Muscle layer of colon (tissue), 2 donors: ENCODE results near the gene MOG.

Source experiments
- H3K27ac ChIP-seq: one replicate; pipeline ENCODE4 v1.7.0; 2013; ENCODE audit warnings: low read depth, mild to moderate bottlenecking, low read length, moderate library complexity
- H3K27me3 ChIP-seq, 2 donors: one replicate each; pipeline ENCODE4 v1.7.0; 2013; ENCODE audit warnings: low read length in 2 of 2, mild to moderate bottlenecking in 2 of 2; ENCODE audit not compliant: insufficient read depth in 2 of 2, control insufficient read depth in 1 of 2
- H3K36me3 ChIP-seq: one replicate; pipeline ENCODE4 v1.7.0; 2013; ENCODE audit warnings: mild to moderate bottlenecking, low read length; ENCODE audit not compliant: insufficient read depth
- H3K4me1 ChIP-seq: one replicate; pipeline ENCODE4 v1.7.0; 2013; ENCODE audit warnings: mild to moderate bottlenecking, low read length; ENCODE audit not compliant: insufficient read depth
- H3K4me3 ChIP-seq, 2 donors: one replicate each; pipeline ENCODE4 v1.7.0; 2013; ENCODE audit warnings: low read length in 2 of 2, low read depth in 1 of 2, mild to moderate bottlenecking in 1 of 2, moderate library complexity in 1 of 2
- H3K9ac ChIP-seq: one replicate; pipeline ENCODE4 v1.7.0; 2013; ENCODE audit warnings: low read length
- H3K9me3 ChIP-seq: one replicate; pipeline ENCODE4 v1.7.0; 2013; ENCODE audit warnings: mild to moderate bottlenecking, low read length
- donor health status: abdominal sarcoma.
- donor health status: Adenocarcinoma of cecum.

MOG gene

GRCh38 chr6:29628419-29629281 is 28.2 kb upstream of the MOG start:
- Histone ChIP-seq H3K4me3 (peak overlapping the region; percentile 65 to 84), H3K9ac (peak overlapping the region; percentile 58), H3K9me3 (no peaks in the 10 kb centered on the region)

GRCh38 chr6:29629571-29629970 is 27.3 kb upstream of the MOG start:
- Histone ChIP-seq H3K9ac (no peak overlapping the region), H3K9me3 (no peaks in the 10 kb centered on the region), H3K4me1 (peaks cover 19% of the 10 kb centered on the region), H3K27me3 (no peaks in the 10 kb centered on the region), H3K27ac (no peak overlapping the region), H3K36me3 (no peaks in the 10 kb centered on the region), H3K4me3 (no peak overlapping the region)

More at GRCh38 chr6:29628419-29629281, 28.2 kb upstream of the MOG start:
- Histone ChIP-seq H3K27me3 (no peaks in the 10 kb centered on the region), H3K27ac (no peak overlapping the region), H3K4me1 (peaks cover 18% of the 10 kb centered on the region), H3K36me3 (peaks cover 6% of the 10 kb centered on the region)

GRCh38 chr6:29630315-29630714 is 26.6 kb upstream of the MOG start:
- no peaks in the 10 kb centered on the region for H3K36me3 ChIP-seq
- H3K9me3 ChIP-seq, result no peaks in the 10 kb centered on the region
- H3K9ac ChIP-seq, result no peak overlapping the region
- H3K4me3 ChIP-seq, result no peak overlapping the region
- no peaks in the 10 kb centered on the region for H3K27me3 ChIP-seq
- no peak overlapping the region for H3K27ac ChIP-seq
- H3K4me1 ChIP-seq, result peaks cover 19% of the 10 kb centered on the region

- Histone ChIP-seq H3K9me3 (no peaks in the 10 kb centered on the region), H3K9ac (no peak overlapping the region), H3K36me3 (no peaks in the 10 kb centered on the region), H3K4me1 (peaks cover 19% of the 10 kb centered on the region), H3K27me3 (no peaks in the 10 kb centered on the region), H3K27ac (no peak overlapping the region), H3K4me3 (no peak overlapping the region)
Measured at GRCh38 chr6:29631209-29631810, 25.6 kb upstream of the MOG start.

- Histone ChIP-seq H3K4me3 (peak overlapping the region; percentile 49 to 93), H3K27me3 (no peaks in the 10 kb centered on the region), H3K4me1 (peaks cover 19% of the 10 kb centered on the region)
Measured at GRCh38 chr6:29631860-29632731, 24.8 kb upstream of the MOG start.

GRCh38 chr6:29632789-29633533 is 23.9 kb upstream of the MOG start, which contains the start of gene GABBR1:
GABBR1 (minus strand) TSS chr6:29633183; CDS start chr6:29632385, 798 bp downstream.
- peak within 1 kb of the TSS; percentile 55 for H3K27ac ChIP-seq
- no peaks in the 10 kb centered on the region for H3K36me3 ChIP-seq
- peak within 1 kb of the TSS; percentile 49 for H3K9ac ChIP-seq
- H3K4me3 ChIP-seq, result peak within 1 kb of the TSS; percentile 49 to 93
- no peaks in the 10 kb centered on the region for H3K27me3 ChIP-seq
- peaks cover 19% of the 10 kb centered on the region for H3K4me1 ChIP-seq
- H3K9me3 ChIP-seq, result no peaks in the 10 kb centered on the region

More at GRCh38 chr6:29631860-29632731, 24.8 kb upstream of the MOG start:
- peak overlapping the region; percentile 55 for H3K27ac ChIP-seq
- no peak overlapping the region for H3K9ac ChIP-seq
- H3K9me3 ChIP-seq, result no peaks in the 10 kb centered on the region
- no peaks in the 10 kb centered on the region for H3K36me3 ChIP-seq

GRCh38 chr6:29633534-29633905 is 23.4 kb upstream of the MOG start:
- no peaks in the 10 kb centered on the region for H3K36me3 ChIP-seq
- H3K4me3 ChIP-seq, result peak overlapping the region; percentile 49 to 93
- no peaks in the 10 kb centered on the region for H3K9me3 ChIP-seq
- peaks cover 19% of the 10 kb centered on the region for H3K4me1 ChIP-seq
- peak overlapping the region; percentile 55 for H3K27ac ChIP-seq
- H3K9ac ChIP-seq, result peak overlapping the region; percentile 49
- no peaks in the 10 kb centered on the region for H3K27me3 ChIP-seq

GRCh38 chr6:29637247-29637646 is 19.6 kb upstream of the MOG start:
- no peak overlapping the region for H3K27ac ChIP-seq
- no peaks in the 10 kb centered on the region for H3K9me3 ChIP-seq
- H3K4me3 ChIP-seq, result no peak overlapping the region
- no peak overlapping the region for H3K9ac ChIP-seq
- no peaks in the 10 kb centered on the region for H3K27me3 ChIP-seq
- peaks cover 4% of the 10 kb centered on the region for H3K4me1 ChIP-seq
- H3K36me3 ChIP-seq, result no peaks in the 10 kb centered on the region

GRCh38 chr6:29641430-29642148 is 15.3 kb upstream of the MOG start:
- Histone ChIP-seq H3K9me3 (no peaks in the 10 kb centered on the region), H3K4me1 (no peaks in the 10 kb centered on the region), H3K27ac (no peak overlapping the region), H3K27me3 (no peaks in the 10 kb centered on the region), H3K4me3 (no peak overlapping the region), H3K9ac (no peak overlapping the region), H3K36me3 (no peaks in the 10 kb centered on the region)

- Histone ChIP-seq H3K4me3 (no peak overlapping the region), H3K27me3 (no peaks in the 10 kb centered on the region), H3K36me3 (no peaks in the 10 kb centered on the region), H3K9ac (no peak overlapping the region), H3K4me1 (peaks cover 6% of the 10 kb centered on the region), H3K9me3 (no peaks in the 10 kb centered on the region), H3K27ac (no peak overlapping the region)
Measured at GRCh38 chr6:29647927-29648642, 8.8 kb upstream of the MOG start.
